A549 treated with Hydrocortisone at 1 μM for 4 hours (cell line): ENCODE data around the gene SPATA6. TPM values are rescaled to one million over a fixed set of nuclear protein-coding genes. Genes with fewer than 3 reads are reported as not detected.

Experiments used
- total RNA-seq: library from RNA; stranded (reverse); fragments of 200-300 nt; extraction: Qiagen RNA extraction; gene quantifications from 5 replicates; pipeline ENCODE4 v1.2.3, GENCODE V29; 2022

SPATA6 gene
- 1.3 to 2.9 TPM (median 1.7 TPM) in 5 replicates for total RNA-seq

GRCh38 chr1:48471691-48472576, at the start of gene SPATA6:
TSS of gene SPATA6 (minus strand) at chr1:48472204. CDS start at chr1:48472008, 196 bp downstream.

Other genes starting within 250 kb of the SPATA6 start
- gene SLC5A9, start 249.5 kb downstream of the SPATA6 start, total RNA-seq: 0.03 to 0.15 TPM (median 0.09 TPM) in 4 of 5 replicates, not detected in the other